ENCODE data around the gene RGS1. TPM values are rescaled to one million over a fixed set of nuclear protein-coding genes. Genes with fewer than 3 reads are reported as not detected.

Gene RGS1
- total RNA-seq, 2 donors from 2014 or later, result not detected

- H3K4me1 Mint-ChIP-seq, result peaks cover 10% of the 10 kb centered on the region
- WGBS, 2 experiments (ENCODE audit: insufficient coverage in 1 of 2, insufficient read length in 1 of 2), result 50 to 83% methylated on average over 1 to 4 of the region's 4 CpGs
- peaks cover 10% of the 10 kb centered on the region for H3K9me3 Mint-ChIP-seq
- peaks cover 8% of the 10 kb centered on the region for H3K9me3 ChIP-seq (ENCODE audit: control insufficient read depth, low read length)
- no peaks in the 10 kb centered on the region for H3K4me1 ChIP-seq (ENCODE audit: control insufficient read depth, insufficient read depth, low read length)
- no peaks in the 10 kb centered on the region for H3K36me3 Mint-ChIP-seq (ENCODE audit: low read depth)
- TF ChIP-seq, protein P1, sequence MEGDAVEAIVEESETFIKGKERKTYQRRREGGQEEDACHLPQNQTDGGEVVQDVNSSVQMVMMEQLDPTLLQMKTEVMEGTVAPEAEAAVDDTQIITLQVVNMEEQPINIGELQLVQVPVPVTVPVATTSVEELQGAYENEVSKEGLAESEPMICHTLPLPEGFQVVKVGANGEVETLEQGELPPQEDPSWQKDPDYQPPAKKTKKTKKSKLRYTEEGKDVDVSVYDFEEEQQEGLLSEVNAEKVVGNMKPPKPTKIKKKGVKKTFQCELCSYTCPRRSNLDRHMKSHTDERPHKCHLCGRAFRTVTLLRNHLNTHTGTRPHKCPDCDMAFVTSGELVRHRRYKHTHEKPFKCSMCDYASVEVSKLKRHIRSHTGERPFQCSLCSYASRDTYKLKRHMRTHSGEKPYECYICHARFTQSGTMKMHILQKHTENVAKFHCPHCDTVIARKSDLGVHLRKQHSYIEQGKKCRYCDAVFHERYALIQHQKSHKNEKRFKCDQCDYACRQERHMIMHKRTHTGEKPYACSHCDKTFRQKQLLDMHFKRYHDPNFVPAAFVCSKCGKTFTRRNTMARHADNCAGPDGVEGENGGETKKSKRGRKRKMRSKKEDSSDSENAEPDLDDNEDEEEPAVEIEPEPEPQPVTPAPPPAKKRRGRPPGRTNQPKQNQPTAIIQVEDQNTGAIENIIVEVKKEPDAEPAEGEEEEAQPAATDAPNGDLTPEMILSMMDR (conservative IDR thresholded peaks at IDR 0.05), result no peak
- H3K27ac ChIP-seq (ENCODE audit: low read depth, low read length), result peak overlapping the region; percentile 98
- no peak overlapping the region for H3K4me3 Mint-ChIP-seq
- H3K36me3 ChIP-seq (ENCODE audit: control insufficient read depth, insufficient read depth, low read length), result no peaks in the 10 kb centered on the region
- H3K27me3 ChIP-seq (ENCODE audit: control insufficient read depth, insufficient read depth, low read length, poor library complexity, severe bottlenecking), result no peaks in the 10 kb centered on the region
- peak overlapping the region; percentile 1 for H3K9ac ChIP-seq (ENCODE audit: extremely low read depth, low read length, poor library complexity, severe bottlenecking)
- no peak for DNase-seq
- peaks cover 1% of the 10 kb centered on the region for H3K27me3 Mint-ChIP-seq (ENCODE audit: insufficient read depth)
- H3K27ac Mint-ChIP-seq, result peak overlapping the region; percentile 80
- H3K4me3 ChIP-seq (ENCODE audit: low read length), result no peak overlapping the region
Measured at GRCh38 chr1:192539297-192540092, 36.1 kb upstream of the RGS1 start.

DNA sequence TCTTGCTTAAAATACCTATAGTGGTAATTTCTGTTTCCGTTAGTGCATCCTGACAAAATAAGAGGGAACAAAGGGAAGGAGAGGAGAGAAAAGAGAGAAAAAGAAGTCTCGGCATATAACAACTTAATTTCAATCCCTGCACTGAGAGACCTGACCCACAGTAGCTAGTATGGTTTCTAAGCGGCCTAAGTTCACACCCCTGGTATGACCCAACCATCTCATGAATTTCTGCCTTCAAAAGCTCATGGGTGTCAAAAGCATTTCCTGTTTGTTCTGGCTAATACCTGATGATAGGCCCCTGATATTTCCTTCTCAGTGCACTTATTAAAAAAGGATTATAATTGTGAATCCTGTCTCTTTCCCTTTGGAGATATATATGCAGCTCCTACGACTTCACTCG, 32.1 kb upstream of the RGS1 start:
- H3K4me1 ChIP-seq (ENCODE audit: control insufficient read depth, insufficient read depth, low read length), result no peaks in the 10 kb centered on the region

GRCh38 chr1:192545896-192546521, 29.6 kb upstream of the RGS1 start:
- Histone ChIP-seq H3K27me3 (ENCODE audit: control insufficient read depth, insufficient read depth, low read length, poor library complexity, severe bottlenecking) (no peaks in the 10 kb centered on the region), H3K4me1 (ENCODE audit: control insufficient read depth, insufficient read depth, low read length) (no peaks in the 10 kb centered on the region), H3K36me3 (ENCODE audit: control insufficient read depth, insufficient read depth, low read length) (no peaks in the 10 kb centered on the region), H3K9ac (ENCODE audit: extremely low read depth, low read length, poor library complexity, severe bottlenecking) (no peak overlapping the region), H3K9me3 (ENCODE audit: control insufficient read depth, low read length) (no peaks in the 10 kb centered on the region), H3K4me3 (ENCODE audit: low read length) (no peak overlapping the region), H3K27ac (ENCODE audit: low read depth, low read length) (no peak overlapping the region)
- Mint-ChIP-seq H3K4me3 (no peak overlapping the region), H3K9me3 (no peaks in the 10 kb centered on the region), H3K27ac (no peak overlapping the region), H3K36me3 (ENCODE audit: low read depth) (no peaks in the 10 kb centered on the region), H3K4me1 (peaks cover 11% of the 10 kb centered on the region), H3K27me3 (ENCODE audit: insufficient read depth) (peaks cover 17% of the 10 kb centered on the region)
- TF ChIP-seq, protein P1 (conservative IDR thresholded peaks at IDR 0.05), result peak; percentile 60
- DNase-seq, result no peak
- 88 to 94% methylated on average over 3 of the region's 3 CpGs for WGBS, 2 experiments (ENCODE audit: insufficient coverage in 1 of 2, insufficient read length in 1 of 2)

More for the DNA sequence above, 32.1 kb upstream of the RGS1 start:
- TF ChIP-seq, protein P1 (conservative IDR thresholded peaks at IDR 0.05), result no peak
- Mint-ChIP-seq H3K27me3 (ENCODE audit: insufficient read depth) (peaks cover 7% of the 10 kb centered on the region), H3K4me1 (peaks cover 21% of the 10 kb centered on the region), H3K4me3 (no peak overlapping the region), H3K36me3 (ENCODE audit: low read depth) (no peaks in the 10 kb centered on the region), H3K9me3 (no peaks in the 10 kb centered on the region), H3K27ac (no peak overlapping the region)
- DNase-seq, result no peak
- H3K27me3 ChIP-seq (ENCODE audit: control insufficient read depth, insufficient read depth, low read length, poor library complexity, severe bottlenecking), result no peaks in the 10 kb centered on the region
- H3K9me3 ChIP-seq (ENCODE audit: control insufficient read depth, low read length), result no peaks in the 10 kb centered on the region
- WGBS, 2 experiments (ENCODE audit: insufficient coverage in 1 of 2, insufficient read length in 1 of 2), result 84 to 96% methylated on average over 2 to 5 of the region's 5 CpGs
- H3K36me3 ChIP-seq (ENCODE audit: control insufficient read depth, insufficient read depth, low read length), result no peaks in the 10 kb centered on the region
- H3K9ac ChIP-seq (ENCODE audit: extremely low read depth, low read length, poor library complexity, severe bottlenecking), result no peak overlapping the region
- H3K27ac ChIP-seq (ENCODE audit: low read depth, low read length), result no peak overlapping the region
- H3K4me3 ChIP-seq (ENCODE audit: low read length), result no peak overlapping the region

All from endodermal cell (in vitro differentiated cells).